ENCODE results near the gene SERGEF.

The SERGEF gene

GRCh38 chr11:17744151-17744940 lies 268.5 kb downstream of the SERGEF start:
- H3K4me1 ChIP-seq (ENCODE audit: control insufficient read depth, insufficient read depth, low read length, poor library complexity, severe bottlenecking) = no peaks in the 10 kb centered on the region
- H3K27ac ChIP-seq (ENCODE audit: insufficient read depth, low read length, poor library complexity, severe bottlenecking) = no peak overlapping the region
- H3K9me3 ChIP-seq (ENCODE audit: control insufficient read depth, low read length) = no peaks in the 10 kb centered on the region
- no peak for DNase-seq
- H3K4me3 ChIP-seq (ENCODE audit: insufficient read depth, low read depth, low read length, poor library complexity, severe bottlenecking) = no peak overlapping the region
- no peaks in the 10 kb centered on the region for H3K36me3 ChIP-seq (ENCODE audit: control insufficient read depth, insufficient read depth, low read length)
- no peaks in the 10 kb centered on the region for H3K27me3 ChIP-seq (replicated peaks; ENCODE audit: control insufficient read depth, insufficient read depth, low read length, poor library complexity, severe bottlenecking)

DNA sequence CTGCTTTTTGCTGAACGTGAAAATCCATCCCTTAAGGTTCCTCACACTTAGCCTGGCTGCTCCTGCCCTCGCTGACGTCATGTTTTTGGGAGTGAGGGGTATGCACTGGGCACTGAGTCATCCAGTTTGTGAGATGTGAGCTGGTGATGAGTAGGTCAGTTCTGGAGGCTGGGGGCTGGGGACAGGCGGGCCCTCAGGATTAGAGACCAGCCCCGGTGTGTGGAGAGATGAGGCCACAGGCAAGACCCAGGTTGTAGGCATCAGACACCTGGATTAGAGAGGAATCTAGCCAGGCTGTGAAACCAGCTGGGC lies 269.1 kb downstream of the SERGEF start:
- no peak overlapping the region for H3K27ac ChIP-seq (ENCODE audit: insufficient read depth, low read length, poor library complexity, severe bottlenecking)
- no peaks in the 10 kb centered on the region for H3K36me3 ChIP-seq (ENCODE audit: control insufficient read depth, insufficient read depth, low read length)
- no peaks in the 10 kb centered on the region for H3K4me1 ChIP-seq (ENCODE audit: control insufficient read depth, insufficient read depth, low read length, poor library complexity, severe bottlenecking)
- H3K4me3 ChIP-seq (ENCODE audit: insufficient read depth, low read depth, low read length, poor library complexity, severe bottlenecking) = no peak overlapping the region
- no peaks in the 10 kb centered on the region for H3K27me3 ChIP-seq (replicated peaks; ENCODE audit: control insufficient read depth, insufficient read depth, low read length, poor library complexity, severe bottlenecking)
- H3K9me3 ChIP-seq (ENCODE audit: control insufficient read depth, low read length) = no peaks in the 10 kb centered on the region
- no peak for DNase-seq

- no peaks in the 10 kb centered on the region for H3K27me3 ChIP-seq (replicated peaks; ENCODE audit: control insufficient read depth, insufficient read depth, low read length, poor library complexity, severe bottlenecking)
- no peak overlapping the region for H3K27ac ChIP-seq (ENCODE audit: insufficient read depth, low read length, poor library complexity, severe bottlenecking)
- DNase-seq = no peak
- H3K36me3 ChIP-seq (ENCODE audit: control insufficient read depth, insufficient read depth, low read length) = no peaks in the 10 kb centered on the region
- no peaks in the 10 kb centered on the region for H3K9me3 ChIP-seq (ENCODE audit: control insufficient read depth, low read length)
- H3K4me3 ChIP-seq (ENCODE audit: insufficient read depth, low read depth, low read length, poor library complexity, severe bottlenecking) = no peak overlapping the region
- H3K4me1 ChIP-seq (ENCODE audit: control insufficient read depth, insufficient read depth, low read length, poor library complexity, severe bottlenecking) = no peaks in the 10 kb centered on the region
Measured at GRCh38 chr11:17743026-17743807, 269.6 kb downstream of the SERGEF start.

GRCh38 chr11:17742019-17742418 lies 270.8 kb downstream of the SERGEF start:
- no peak for DNase-seq
- H3K27me3 ChIP-seq (replicated peaks; ENCODE audit: control insufficient read depth, insufficient read depth, low read length, poor library complexity, severe bottlenecking) = peaks cover 4% of the 10 kb centered on the region
- no peaks in the 10 kb centered on the region for H3K4me1 ChIP-seq (ENCODE audit: control insufficient read depth, insufficient read depth, low read length, poor library complexity, severe bottlenecking)
- H3K27ac ChIP-seq (ENCODE audit: insufficient read depth, low read length, poor library complexity, severe bottlenecking) = no peak overlapping the region
- no peaks in the 10 kb centered on the region for H3K9me3 ChIP-seq (ENCODE audit: control insufficient read depth, low read length)
- no peaks in the 10 kb centered on the region for H3K36me3 ChIP-seq (ENCODE audit: control insufficient read depth, insufficient read depth, low read length)
- H3K4me3 ChIP-seq (ENCODE audit: insufficient read depth, low read depth, low read length, poor library complexity, severe bottlenecking) = no peak overlapping the region

- no peaks in the 10 kb centered on the region for H3K9me3 ChIP-seq (ENCODE audit: control insufficient read depth, low read length)
- no peak for DNase-seq
- H3K36me3 ChIP-seq (ENCODE audit: control insufficient read depth, insufficient read depth, low read length) = no peaks in the 10 kb centered on the region
- peaks cover 6% of the 10 kb centered on the region for H3K27me3 ChIP-seq (replicated peaks; ENCODE audit: control insufficient read depth, insufficient read depth, low read length, poor library complexity, severe bottlenecking)
- no peak overlapping the region for H3K4me3 ChIP-seq (ENCODE audit: insufficient read depth, low read depth, low read length, poor library complexity, severe bottlenecking)
- no peak overlapping the region for H3K27ac ChIP-seq (ENCODE audit: insufficient read depth, low read length, poor library complexity, severe bottlenecking)
- no peaks in the 10 kb centered on the region for H3K4me1 ChIP-seq (ENCODE audit: control insufficient read depth, insufficient read depth, low read length, poor library complexity, severe bottlenecking)
Measured at GRCh38 chr11:17741487-17741886, 271.4 kb downstream of the SERGEF start.

GRCh38 chr11:17740649-17741235 lies 272.1 kb downstream of the SERGEF start:
- Histone ChIP-seq H3K27ac (ENCODE audit: insufficient read depth, low read length, poor library complexity, severe bottlenecking) (no peak overlapping the region), H3K36me3 (ENCODE audit: control insufficient read depth, insufficient read depth, low read length) (no peaks in the 10 kb centered on the region), H3K4me1 (ENCODE audit: control insufficient read depth, insufficient read depth, low read length, poor library complexity, severe bottlenecking) (no peaks in the 10 kb centered on the region), H3K9me3 (ENCODE audit: control insufficient read depth, low read length) (no peaks in the 10 kb centered on the region), H3K27me3 (replicated peaks; ENCODE audit: control insufficient read depth, insufficient read depth, low read length, poor library complexity, severe bottlenecking) (peaks cover 6% of the 10 kb centered on the region), H3K4me3 (ENCODE audit: insufficient read depth, low read depth, low read length, poor library complexity, severe bottlenecking) (no peak overlapping the region)
- no peak for DNase-seq

GRCh38 chr11:17739945-17740338 lies 272.9 kb downstream of the SERGEF start:
- no peaks in the 10 kb centered on the region for H3K9me3 ChIP-seq (ENCODE audit: control insufficient read depth, low read length)
- no peak overlapping the region for H3K27ac ChIP-seq (ENCODE audit: insufficient read depth, low read length, poor library complexity, severe bottlenecking)
- no peak for DNase-seq
- H3K4me3 ChIP-seq (ENCODE audit: insufficient read depth, low read depth, low read length, poor library complexity, severe bottlenecking) = no peak overlapping the region
- peaks cover 3% of the 10 kb centered on the region for H3K4me1 ChIP-seq (ENCODE audit: control insufficient read depth, insufficient read depth, low read length, poor library complexity, severe bottlenecking)
- peaks cover 6% of the 10 kb centered on the region for H3K27me3 ChIP-seq (replicated peaks; ENCODE audit: control insufficient read depth, insufficient read depth, low read length, poor library complexity, severe bottlenecking)
- H3K36me3 ChIP-seq (ENCODE audit: control insufficient read depth, insufficient read depth, low read length) = no peaks in the 10 kb centered on the region

- H3K27me3 ChIP-seq (replicated peaks; ENCODE audit: control insufficient read depth, insufficient read depth, low read length, poor library complexity, severe bottlenecking) = peaks cover 6% of the 10 kb centered on the region
- no peak for DNase-seq
- H3K4me3 ChIP-seq (ENCODE audit: insufficient read depth, low read depth, low read length, poor library complexity, severe bottlenecking) = no peak overlapping the region
- H3K9me3 ChIP-seq (ENCODE audit: control insufficient read depth, low read length) = no peaks in the 10 kb centered on the region
- peaks cover 4% of the 10 kb centered on the region for H3K4me1 ChIP-seq (ENCODE audit: control insufficient read depth, insufficient read depth, low read length, poor library complexity, severe bottlenecking)
- no peaks in the 10 kb centered on the region for H3K36me3 ChIP-seq (ENCODE audit: control insufficient read depth, insufficient read depth, low read length)
- no peak overlapping the region for H3K27ac ChIP-seq (ENCODE audit: insufficient read depth, low read length, poor library complexity, severe bottlenecking)
Measured at GRCh38 chr11:17738151-17738973, 274.5 kb downstream of the SERGEF start.

Data from effector memory CD4-positive, alpha-beta T cell (primary cell).